Neural progenitor cell (in vitro differentiated cells): ENCODE measurements around the gene HMX3. TPM values are rescaled to one million over a fixed set of nuclear protein-coding genes. Genes with fewer than 3 reads are reported as not detected.

Experiments
- DNase-seq: peaks from one replicate; pipeline ENCODE4 v3.0.0-alpha.2; 2016; ENCODE audit warnings: low spot score
- H2AFZ ChIP-seq: fragments of 200-600 bp; sonication (generic); replicated peaks from 2 replicates; pipeline ENCODE4 v1.6.1; 2016; ENCODE audit warnings: antibody characterized with exemption
- H3F3A ChIP-seq: fragments of 200-600 bp; sonication (generic); 2 replicates; pipeline ENCODE4 v1.6.1; 2016; ENCODE audit warnings: antibody characterized with exemption, low read depth
- H3K27ac ChIP-seq: fragments of 200-600 bp; sonication (generic); 2 replicates; pipeline ENCODE4 v1.5.1; 2016; ENCODE audit warnings: mild to moderate bottlenecking
- H3K27me3 ChIP-seq: fragments of 200-600 bp; sonication (generic); 2 replicates; pipeline ENCODE4 v1.6.1; 2016; ENCODE audit warnings: mild to moderate bottlenecking, moderate library complexity
- H3K36me3 ChIP-seq: fragments of 200-600 bp; sonication (generic); 2 replicates; pipeline ENCODE4 v1.5.1; 2016
- H3K4me1 ChIP-seq: fragments of 200-600 bp; sonication (generic); 2 replicates; pipeline ENCODE4 v1.6.1; 2016; ENCODE audit warnings: mixed run types
- H3K4me2 ChIP-seq: fragments of 200-600 bp; sonication (generic); 2 replicates; pipeline ENCODE4 v1.6.1; 2016
- H3K4me3 ChIP-seq: fragments of 200-600 bp; sonication (generic); 2 replicates; pipeline ENCODE4 v1.5.1; 2016
- H3K79me2 ChIP-seq: fragments of 200-600 bp; sonication (generic); 2 replicates; pipeline ENCODE4 v1.6.1; 2016; ENCODE audit warnings: low read depth
- H3K9ac ChIP-seq: fragments of 200-600 bp; sonication (generic); 2 replicates; pipeline ENCODE4 v1.6.1; 2016
- H3K9me3 ChIP-seq: fragments of 200-600 bp; sonication (generic); 2 replicates; pipeline ENCODE4 v1.5.1; 2016; ENCODE audit warnings: low read depth
- H4K20me1 ChIP-seq: fragments of 200-600 bp; sonication (generic); 2 replicates; pipeline ENCODE4 v1.6.1; 2016; ENCODE audit warnings: low read depth
- H3K27ac Mint-ChIP-seq: 3 replicates; pipeline ENCODE4 v1.8.0; 2021; ENCODE audit warnings: mixed read lengths
- H3K27me3 Mint-ChIP-seq: 2 replicates; pipeline ENCODE4 v1.8.0; 2022; ENCODE audit warnings: low read depth, mild to moderate bottlenecking, inconsistent platforms, moderate library complexity, mixed read lengths; ENCODE audit not compliant: insufficient read depth
- H3K36me3 Mint-ChIP-seq: 3 replicates; pipeline ENCODE4 v1.8.0; 2021; ENCODE audit warnings: mixed read lengths
- H3K4me1 Mint-ChIP-seq: 3 replicates; pipeline ENCODE4 v1.8.0; 2021; ENCODE audit warnings: mixed read lengths
- H3K4me3 Mint-ChIP-seq: 3 replicates; pipeline ENCODE4 v1.8.0; 2021; ENCODE audit warnings: mild to moderate bottlenecking, moderate library complexity, mixed read lengths
- H3K9me3 Mint-ChIP-seq: 3 replicates; pipeline ENCODE4 v1.8.0; 2020; ENCODE audit warnings: mixed read lengths
- EZH2 ChIP-seq: fragments of 200-600 bp; sonication (generic); IDR thresholded peaks from 2 replicates; pipeline ENCODE4 v1.6.1; 2017; ENCODE audit warnings: antibody characterized with exemption, mild to moderate bottlenecking, moderate library complexity
- EZH2phosphoT487 ChIP-seq: fragments of 200-600 bp; sonication (generic); IDR thresholded peaks from 2 replicates; pipeline ENCODE4 v1.6.1; 2017; ENCODE audit warnings: antibody characterized with exemption
- total RNA-seq: library from RNA; depleted of rRNA; stranded (reverse); fragments of >200 nt; gene quantifications from 2 replicates; pipeline ENCODE4 v1.2.3, GENCODE V29; 2015; ENCODE audit warnings: low replicate concordance
- TF ChIP-seq, protein P1 (sequence below): fragments of 200-600 bp; sonication (generic); IDR thresholded peaks from 2 replicates; pipeline ENCODE4 v1.5.1; 2017; ENCODE audit warnings: antibody characterized with exemption, mild to moderate bottlenecking

Gene HMX3
- total RNA-seq, 1 donor from 2014 or later, result not detected

DNA sequence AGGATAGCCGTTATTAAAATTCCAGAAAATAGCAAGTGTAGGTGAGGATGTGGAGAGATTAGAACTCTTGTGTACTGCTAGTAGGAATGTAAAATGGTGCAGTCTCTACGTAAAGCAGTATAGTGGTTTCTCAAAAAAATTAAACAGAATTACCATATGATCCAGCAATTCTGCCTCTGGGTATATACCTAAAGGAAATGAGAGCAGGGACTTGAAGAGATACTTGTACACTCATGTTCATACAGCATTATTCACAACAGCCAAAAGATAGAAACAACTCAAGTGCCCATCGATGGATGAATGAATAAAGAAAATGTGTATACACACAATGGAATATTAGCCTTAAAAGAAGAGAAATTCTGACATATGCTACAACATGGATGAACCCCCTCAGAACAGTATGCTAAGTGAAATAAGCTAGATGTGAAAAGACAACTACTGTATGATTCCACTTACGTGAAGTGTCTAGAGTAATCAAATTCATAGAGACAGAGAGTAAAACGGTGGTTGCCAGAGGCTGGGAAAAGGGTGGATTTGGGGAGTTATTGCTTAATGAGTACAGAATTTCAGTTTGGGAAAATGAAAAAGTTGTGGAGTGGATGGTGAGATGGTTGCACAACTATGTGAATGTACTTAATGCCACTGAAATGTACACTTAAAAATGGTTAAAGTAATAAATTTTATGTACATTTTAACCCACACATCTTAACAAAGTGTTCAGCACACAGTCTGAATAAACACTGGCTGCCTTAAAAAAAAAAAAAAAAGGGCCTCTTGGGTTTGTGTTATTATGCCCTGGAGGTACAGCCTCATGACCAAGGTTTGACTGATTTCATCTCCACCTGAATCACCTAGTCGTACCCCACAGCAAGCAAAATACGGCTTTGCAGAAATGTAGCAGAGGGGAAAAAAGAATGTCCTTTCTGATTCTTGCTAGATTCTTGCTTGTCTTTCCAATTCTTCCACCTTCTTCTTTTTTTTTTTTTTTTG is 44.6 kb downstream of the HMX3 start:
- Mint-ChIP-seq H3K27ac (no peak overlapping the region), H3K4me3 (no peak overlapping the region), H3K4me1 (no peaks in the 10 kb centered on the region), H3K9me3 (peaks cover 17% of the 10 kb centered on the region), H3K36me3 (peaks cover 37% of the 10 kb centered on the region), H3K27me3 (no peaks in the 10 kb centered on the region)
- Histone ChIP-seq H3F3A (no peaks in the 10 kb centered on the region), H3K4me2 (no peak overlapping the region), H3K4me1 (no peaks in the 10 kb centered on the region), H2AFZ (no peak overlapping the region), H3K9me3 (no peaks in the 10 kb centered on the region), H3K79me2 (no peaks in the 10 kb centered on the region), H3K27me3 (no peaks in the 10 kb centered on the region), H3K36me3 (peaks cover 4% of the 10 kb centered on the region), H3K4me3 (no peak overlapping the region), H3K9ac (no peak overlapping the region), H4K20me1 (no peaks in the 10 kb centered on the region), H3K27ac (no peak overlapping the region)
- no peak for DNase-seq
- TF ChIP-seq EZH2phosphoT487 (no peak), EZH2 (no peak)
- TF ChIP-seq, protein P1, sequence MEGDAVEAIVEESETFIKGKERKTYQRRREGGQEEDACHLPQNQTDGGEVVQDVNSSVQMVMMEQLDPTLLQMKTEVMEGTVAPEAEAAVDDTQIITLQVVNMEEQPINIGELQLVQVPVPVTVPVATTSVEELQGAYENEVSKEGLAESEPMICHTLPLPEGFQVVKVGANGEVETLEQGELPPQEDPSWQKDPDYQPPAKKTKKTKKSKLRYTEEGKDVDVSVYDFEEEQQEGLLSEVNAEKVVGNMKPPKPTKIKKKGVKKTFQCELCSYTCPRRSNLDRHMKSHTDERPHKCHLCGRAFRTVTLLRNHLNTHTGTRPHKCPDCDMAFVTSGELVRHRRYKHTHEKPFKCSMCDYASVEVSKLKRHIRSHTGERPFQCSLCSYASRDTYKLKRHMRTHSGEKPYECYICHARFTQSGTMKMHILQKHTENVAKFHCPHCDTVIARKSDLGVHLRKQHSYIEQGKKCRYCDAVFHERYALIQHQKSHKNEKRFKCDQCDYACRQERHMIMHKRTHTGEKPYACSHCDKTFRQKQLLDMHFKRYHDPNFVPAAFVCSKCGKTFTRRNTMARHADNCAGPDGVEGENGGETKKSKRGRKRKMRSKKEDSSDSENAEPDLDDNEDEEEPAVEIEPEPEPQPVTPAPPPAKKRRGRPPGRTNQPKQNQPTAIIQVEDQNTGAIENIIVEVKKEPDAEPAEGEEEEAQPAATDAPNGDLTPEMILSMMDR, result no peak

DNA sequence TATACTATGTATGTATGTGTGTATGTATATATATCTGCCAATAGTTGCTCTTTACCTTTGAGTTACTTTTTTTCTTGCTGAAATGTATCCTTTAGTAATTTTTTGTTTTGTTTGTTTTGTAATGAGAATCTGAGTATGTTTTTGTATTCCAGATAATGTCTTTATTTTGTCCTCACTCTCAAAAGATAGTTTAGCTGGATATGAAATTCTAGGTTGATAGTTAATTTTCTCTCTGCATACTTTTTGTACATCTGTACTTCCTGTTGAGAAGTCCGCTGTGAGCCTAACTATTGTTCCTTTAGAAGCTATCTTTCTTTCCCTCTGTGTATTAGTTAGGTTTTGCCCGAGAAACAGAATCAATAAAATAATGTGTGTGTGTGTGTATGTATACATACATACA is 48.0 kb downstream of the HMX3 start:
- Histone ChIP-seq H3K4me3 (no peak overlapping the region), H3K4me2 (no peak overlapping the region), H3F3A (no peaks in the 10 kb centered on the region), H4K20me1 (no peaks in the 10 kb centered on the region), H3K4me1 (no peaks in the 10 kb centered on the region), H3K27ac (no peak overlapping the region), H2AFZ (no peak overlapping the region), H3K36me3 (no peaks in the 10 kb centered on the region), H3K9ac (no peak overlapping the region), H3K79me2 (no peaks in the 10 kb centered on the region), H3K27me3 (no peaks in the 10 kb centered on the region), H3K9me3 (no peaks in the 10 kb centered on the region)
- H3K4me1 Mint-ChIP-seq, result no peaks in the 10 kb centered on the region
- peaks cover 24% of the 10 kb centered on the region for H3K9me3 Mint-ChIP-seq
- no peak overlapping the region for H3K27ac Mint-ChIP-seq
- H3K4me3 Mint-ChIP-seq, result no peak overlapping the region
- no peak for DNase-seq
- no peaks in the 10 kb centered on the region for H3K27me3 Mint-ChIP-seq
- H3K36me3 Mint-ChIP-seq, result peaks cover 30% of the 10 kb centered on the region
- TF ChIP-seq, protein P1, result no peak
- TF ChIP-seq EZH2phosphoT487 (no peak), EZH2 (no peak)

DNA sequence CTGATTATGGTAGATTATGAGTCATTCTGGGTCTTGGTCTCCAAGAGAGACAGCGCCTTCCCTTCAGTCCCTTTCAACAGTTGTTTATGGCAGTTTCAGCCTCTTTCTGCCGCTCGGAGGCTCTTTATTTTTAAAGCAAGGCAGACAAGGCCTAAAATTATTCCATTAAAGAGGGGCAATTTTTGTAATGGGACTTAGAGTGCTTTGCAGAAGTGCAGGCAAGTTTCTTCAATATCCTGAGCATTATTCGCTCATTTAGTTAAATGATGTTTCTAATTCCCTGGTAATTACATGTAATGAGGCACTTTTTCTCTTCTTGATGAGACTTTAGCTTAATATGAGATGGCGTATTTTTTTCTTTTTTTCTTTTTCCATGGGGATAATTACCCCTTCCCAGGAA is 52.0 kb downstream of the HMX3 start:
- Histone ChIP-seq H3K36me3 (no peaks in the 10 kb centered on the region), H3K4me1 (no peaks in the 10 kb centered on the region), H3K27me3 (no peaks in the 10 kb centered on the region), H3K4me3 (no peak overlapping the region), H3F3A (no peaks in the 10 kb centered on the region), H3K4me2 (no peak overlapping the region), H3K79me2 (no peaks in the 10 kb centered on the region), H2AFZ (no peak overlapping the region), H3K27ac (no peak overlapping the region), H3K9ac (peak overlapping the region; percentile 13), H4K20me1 (no peaks in the 10 kb centered on the region), H3K9me3 (no peaks in the 10 kb centered on the region)
- H3K9me3 Mint-ChIP-seq, result peaks cover 22% of the 10 kb centered on the region
- no peaks in the 10 kb centered on the region for H3K4me1 Mint-ChIP-seq
- no peak overlapping the region for H3K4me3 Mint-ChIP-seq
- no peak for DNase-seq
- peaks cover 2% of the 10 kb centered on the region for H3K27me3 Mint-ChIP-seq
- TF ChIP-seq EZH2phosphoT487 (no peak), EZH2 (no peak)
- TF ChIP-seq, protein P1, result no peak
- H3K36me3 Mint-ChIP-seq, result peaks cover 30% of the 10 kb centered on the region
- H3K27ac Mint-ChIP-seq, result no peak overlapping the region

Other genes with a start within 250 kb of the HMX3 start
- not detected in 2 replicates for gene FAM24A, start 225.4 kb upstream of the HMX3 start, total RNA-seq
- gene C10orf88, start 181.7 kb upstream of the HMX3 start, total RNA-seq, result 11.4 and 17.7 TPM in 2 replicates
- gene PSTK, start 155.6 kb upstream of the HMX3 start, total RNA-seq, result 12.5 and 18.1 TPM in 2 replicates
- 5.5 and 10.7 TPM in 2 replicates for gene IKZF5, start 127.2 kb upstream of the HMX3 start, total RNA-seq
- gene ACADSB, start 127.0 kb upstream of the HMX3 start, total RNA-seq, result 8.9 and 15.0 TPM in 2 replicates
- 0.15 and 0.21 TPM in 2 replicates for gene HMX2, start 12.2 kb downstream of the HMX3 start, total RNA-seq
- 245 and 249 TPM in 2 replicates for gene BUB3, start 18.4 kb downstream of the HMX3 start, total RNA-seq